PC-9 (cell line): Measurements from ENCODE around the gene TMEM63B. TPM values are rescaled to one million over a fixed set of nuclear protein-coding genes. Genes with fewer than 3 reads are reported as not detected.

Experiments used
- BruUV-seq: library from RNA; stranded (reverse); fragments of 400-500 nt; replicated peaks from 2 replicates; lab custom pipeline; 2021; lab: Mats Ljungman, UMichigan
- CTCF ChIA-PET: fragments of 300-600 bp; sonication (Branson Sonifier 250); formaldehyde crosslinking; loops from one replicate; lab custom pipeline; 2022; ENCODE audit warnings: antibody characterized with exemption; lab: Charles Lee
- POLR2A ChIA-PET: fragments of 300-600 bp; sonication (Branson Sonifier 250); formaldehyde crosslinking; loops from one replicate; lab custom pipeline; 2022; ENCODE audit warnings: antibody characterized with exemption; ENCODE audit not compliant: unreplicated experiment; lab: Charles Lee
- DNase-seq, 2 experiments: peaks; one replicate each; pipeline versions ENCODE4 v3.0.0 to v3.0.0-alpha.2; 2015 to 2022; ENCODE audit warnings: mixed read lengths in 1 of 2
- H2AFZ ChIP-seq: fragments of 200-600 bp; sonication (generic); 2 replicates; pipeline ENCODE4 v1.8.1; 2017; ENCODE audit warnings: antibody characterized with exemption
- H3F3A ChIP-seq: fragments of 200-600 bp; sonication (generic); 2 replicates; pipeline ENCODE4 v1.8.1; 2017; ENCODE audit warnings: antibody characterized with exemption, mild to moderate bottlenecking, low read depth; ENCODE audit not compliant: insufficient read depth
- H3K27ac ChIP-seq: fragments of 200-600 bp; sonication (generic); 2 replicates; pipeline ENCODE4 v1.6.1; 2016; ENCODE audit warnings: mixed run types
- H3K27me3 ChIP-seq: fragments of 200-600 bp; sonication (generic); 2 replicates; pipeline ENCODE4 v1.6.1; 2016; ENCODE audit warnings: low read depth, mixed run types; ENCODE audit not compliant: insufficient read depth
- H3K36me3 ChIP-seq: fragments of 200-600 bp; sonication (generic); 2 replicates; pipeline ENCODE4 v1.6.1; 2016; ENCODE audit warnings: low read depth, mixed run types
- H3K4me1 ChIP-seq: fragments of 200-600 bp; sonication (generic); replicated peaks from 2 replicates; pipeline ENCODE4 v1.6.1; 2016; ENCODE audit warnings: mixed run types; ENCODE audit not compliant: insufficient read depth
- H3K4me2 ChIP-seq: fragments of 200-600 bp; sonication (generic); 2 replicates; pipeline ENCODE4 v1.6.1; 2017; ENCODE audit warnings: mixed run types
- H3K4me3 ChIP-seq: fragments of 200-600 bp; sonication (generic); 2 replicates; pipeline ENCODE4 v1.6.1; 2016; ENCODE audit warnings: mixed run types
- H3K79me2 ChIP-seq: fragments of 200-600 bp; sonication (generic); 2 replicates; pipeline ENCODE4 v1.6.1; 2017; ENCODE audit warnings: low read depth, mixed run types
- H3K9me2 ChIP-seq: fragments of 200-600 bp; sonication (generic); 2 replicates; pipeline ENCODE4 v1.8.1; 2017; ENCODE audit warnings: mild to moderate bottlenecking; ENCODE audit not compliant: insufficient read depth
- H3K9me3 ChIP-seq: fragments of 200-600 bp; sonication (generic); 2 replicates; pipeline ENCODE4 v1.8.1; 2016; ENCODE audit warnings: low read depth; ENCODE audit not compliant: insufficient read depth
- H4K20me1 ChIP-seq: fragments of 200-600 bp; sonication (generic); 2 replicates; pipeline ENCODE4 v1.8.1; 2017; ENCODE audit not compliant: insufficient read depth
- EZH2 ChIP-seq: fragments of 200-600 bp; sonication (generic); IDR thresholded peaks from 2 replicates; pipeline ENCODE4 v1.8.0; 2017; ENCODE audit warnings: antibody characterized with exemption, low read depth
- intact Hi-C: fragments of 100-400 bp; cut with micrococcal nuclease; formaldehyde crosslinking; loops from one replicate; pipeline ENCODE4 v1.10.0; 2022; ENCODE audit not compliant: unreplicated experiment
- total RNA-seq: library from RNA; stranded (reverse); gene quantifications from 2 replicates; pipeline ENCODE4 v1.2.3, GENCODE V29; 2021
- TF ChIP-seq, protein P1 (sequence below): fragments of 200-600 bp; sonication (generic); conservative IDR thresholded peaks from 2 replicates; pipeline ENCODE4 v1.6.1; 2017; ENCODE audit warnings: mixed run types, antibody characterized with exemption, mild to moderate bottlenecking, moderate library complexity

The TMEM63B gene
- total RNA-seq, 1 experiment from 2014 or later = 38.5 TPM

DNA sequence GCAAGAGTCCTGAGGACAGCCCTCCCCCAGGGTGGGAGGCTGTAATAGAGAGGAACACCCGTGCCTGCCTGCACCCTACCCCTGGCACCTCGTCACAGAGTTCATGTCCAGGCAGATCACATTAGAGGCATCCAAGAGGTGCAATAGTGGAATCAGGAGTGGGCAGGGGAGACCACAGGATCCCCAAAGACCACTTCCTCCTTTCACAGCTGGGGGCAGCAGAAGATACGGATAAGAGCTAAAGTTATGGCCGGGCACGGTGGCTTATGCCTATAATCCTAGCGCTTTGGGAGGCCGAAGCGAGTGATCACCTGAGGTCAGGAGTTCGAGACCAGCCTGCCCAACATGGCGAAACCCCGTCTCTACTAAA, 29.8 kb downstream of the TMEM63B start:
- Histone ChIP-seq H3F3A (peaks cover 17% of the 10 kb centered on the region), H3K9me3 (no peaks in the 10 kb centered on the region), H3K4me1 (peaks cover 6% of the 10 kb centered on the region; the same call in 1 of the 2 replicates), H3K9me2 (no peaks in the 10 kb centered on the region), H3K4me2 (no peak overlapping the region), H3K79me2 (no peaks in the 10 kb centered on the region), H2AFZ (no peak overlapping the region), H3K4me3 (no peak overlapping the region), H3K27me3 (no peaks in the 10 kb centered on the region), H4K20me1 (no peaks in the 10 kb centered on the region), H3K36me3 (no peaks in the 10 kb centered on the region), H3K27ac (no peak overlapping the region)
- DNase-seq = no peak
- CTCF ChIA-PET = interaction anchor here (0.5 kb wide), 1 partner anchor 12 kb away, joined by 3 read pairs; no protein-coding TSS in a partner anchor
- intact Hi-C loops = no loop called here
- POLR2A ChIA-PET = interaction anchor here (0.7 kb wide), 1 partner anchor 632 kb away, joined by 31 read pairs; no protein-coding TSS in a partner anchor
- no TSS peak for BruUV-seq
- no peak for TF ChIP-seq EZH2
- TF ChIP-seq, protein P1, sequence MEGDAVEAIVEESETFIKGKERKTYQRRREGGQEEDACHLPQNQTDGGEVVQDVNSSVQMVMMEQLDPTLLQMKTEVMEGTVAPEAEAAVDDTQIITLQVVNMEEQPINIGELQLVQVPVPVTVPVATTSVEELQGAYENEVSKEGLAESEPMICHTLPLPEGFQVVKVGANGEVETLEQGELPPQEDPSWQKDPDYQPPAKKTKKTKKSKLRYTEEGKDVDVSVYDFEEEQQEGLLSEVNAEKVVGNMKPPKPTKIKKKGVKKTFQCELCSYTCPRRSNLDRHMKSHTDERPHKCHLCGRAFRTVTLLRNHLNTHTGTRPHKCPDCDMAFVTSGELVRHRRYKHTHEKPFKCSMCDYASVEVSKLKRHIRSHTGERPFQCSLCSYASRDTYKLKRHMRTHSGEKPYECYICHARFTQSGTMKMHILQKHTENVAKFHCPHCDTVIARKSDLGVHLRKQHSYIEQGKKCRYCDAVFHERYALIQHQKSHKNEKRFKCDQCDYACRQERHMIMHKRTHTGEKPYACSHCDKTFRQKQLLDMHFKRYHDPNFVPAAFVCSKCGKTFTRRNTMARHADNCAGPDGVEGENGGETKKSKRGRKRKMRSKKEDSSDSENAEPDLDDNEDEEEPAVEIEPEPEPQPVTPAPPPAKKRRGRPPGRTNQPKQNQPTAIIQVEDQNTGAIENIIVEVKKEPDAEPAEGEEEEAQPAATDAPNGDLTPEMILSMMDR = no peak

DNA sequence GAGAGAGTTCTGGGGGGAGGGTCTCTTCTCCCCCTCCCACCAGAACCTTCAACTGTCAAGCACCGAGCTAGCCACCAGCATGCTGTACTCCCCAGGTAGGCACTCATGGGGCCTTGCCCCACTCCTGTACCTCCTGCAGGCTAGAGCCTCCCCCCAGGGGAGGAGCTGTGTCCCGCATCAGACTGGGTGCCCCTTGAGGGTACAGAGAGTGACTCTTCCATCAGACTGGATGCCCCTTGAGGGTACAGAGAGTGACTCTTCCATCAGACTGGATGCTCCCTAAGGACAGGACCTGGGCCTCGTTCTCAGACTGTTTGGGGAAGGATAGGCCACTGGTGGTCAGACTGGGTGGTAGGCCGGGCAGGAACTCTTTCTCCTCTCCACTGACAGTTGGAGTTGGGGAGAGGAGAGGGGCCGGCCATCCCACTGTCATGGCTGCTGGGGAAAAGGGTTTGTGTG, 31.4 kb downstream of the TMEM63B start, which contains the start of gene CAPN11:
CAPN11 (plus strand) TSS at position 51 of the 459 bp plus-strand sequence; CDS start at position 80, 29 bp downstream.
- no peaks in the 10 kb centered on the region for H3K9me3 ChIP-seq
- no peak within 1 kb of the TSS for H3K4me3 ChIP-seq
- no peaks in the 10 kb centered on the region for H3K9me2 ChIP-seq
- ChIA-PET POLR2A (no interaction called here), CTCF (interaction anchor here (0.6 kb wide), 1 partner anchor 412 kb away, joined by 3 read pairs; no protein-coding TSS in a partner anchor)
- DNase-seq = no peak
- no peaks in the 10 kb centered on the region for H3K36me3 ChIP-seq
- H3F3A ChIP-seq = peaks cover 17% of the 10 kb centered on the region
- H3K27ac ChIP-seq = no peak within 1 kb of the TSS
- no peak within 1 kb of the TSS for H2AFZ ChIP-seq
- no peaks in the 10 kb centered on the region for H3K79me2 ChIP-seq
- intact Hi-C loops = no loop called here
- no peak for TF ChIP-seq EZH2
- TF ChIP-seq, protein P1 = no peak
- peaks cover 6% of the 10 kb centered on the region; the same call in 1 of the 2 replicates for H3K4me1 ChIP-seq
- H4K20me1 ChIP-seq = no peaks in the 10 kb centered on the region
- no peaks in the 10 kb centered on the region; the same call in 1 of the 2 replicates for H3K27me3 ChIP-seq
- no peak within 1 kb of the TSS for H3K4me2 ChIP-seq
- no TSS peak for BruUV-seq

DNA sequence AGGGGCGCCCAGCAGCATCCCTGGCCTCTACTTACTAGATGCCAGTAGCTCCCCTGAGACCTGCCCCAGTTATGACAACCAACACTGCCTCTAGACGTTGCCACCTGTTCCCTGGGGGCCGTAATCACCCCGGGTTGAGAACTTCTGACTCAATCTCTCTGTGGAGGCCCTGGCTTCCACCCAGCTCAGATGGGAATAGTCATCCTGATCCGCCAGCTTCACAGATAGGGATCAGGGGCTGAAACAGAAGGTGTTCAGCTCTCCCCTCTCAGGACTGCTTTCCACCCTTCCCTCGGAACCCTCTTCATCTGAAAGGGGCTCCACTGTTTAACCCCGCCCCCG, 34.6 kb downstream of the TMEM63B start:
- H3F3A ChIP-seq = peaks cover 10% of the 10 kb centered on the region
- no peak for DNase-seq
- BruUV-seq = no TSS peak
- no peak overlapping the region for H3K4me2 ChIP-seq
- H3K36me3 ChIP-seq = no peaks in the 10 kb centered on the region
- peaks cover 6% of the 10 kb centered on the region; the same call in 1 of the 2 replicates for H3K4me1 ChIP-seq
- H3K27ac ChIP-seq = no peak overlapping the region
- no peaks in the 10 kb centered on the region for H4K20me1 ChIP-seq
- no peaks in the 10 kb centered on the region for H3K79me2 ChIP-seq
- intact Hi-C loops = no loop called here
- no peak overlapping the region for H3K4me3 ChIP-seq
- ChIA-PET POLR2A (no interaction called here), CTCF (interaction anchor here (0.6 kb wide), 1 partner anchor 63 kb away, joined by 6 read pairs; no protein-coding TSS in a partner anchor)
- TF ChIP-seq, protein P1 = no peak
- no peak for TF ChIP-seq EZH2
- no peaks in the 10 kb centered on the region for H3K9me3 ChIP-seq
- no peaks in the 10 kb centered on the region for H3K9me2 ChIP-seq
- H2AFZ ChIP-seq = no peak overlapping the region
- H3K27me3 ChIP-seq = peaks cover 4% of the 10 kb centered on the region
